ENCODE measurements around the gene BORCS5. TPM values are rescaled to one million over a fixed set of nuclear protein-coding genes. Genes with fewer than 3 reads are reported as not detected.

The BORCS5 gene
- total RNA-seq, 1 donor from 2014 or later, result 13.3 TPM

GRCh38 chr12:12474931-12475795 lies 118.3 kb downstream of the BORCS5 start:
- no peak overlapping the region for H3K4me3 ChIP-seq
- H3K9ac ChIP-seq, result no peak overlapping the region
- no peaks in the 10 kb centered on the region for H3K4me1 Mint-ChIP-seq
- H3K27ac Mint-ChIP-seq, result no peak overlapping the region
- no peaks in the 10 kb centered on the region for H4K20me1 ChIP-seq (ENCODE audit: low read depth)
- H3K9me3 Mint-ChIP-seq, result peaks cover 8% of the 10 kb centered on the region
- no peak overlapping the region for H3K27ac ChIP-seq
- no peaks in the 10 kb centered on the region for H3K4me1 ChIP-seq
- no peaks in the 10 kb centered on the region for H3K36me3 ChIP-seq
- DNase-seq (ENCODE audit: low spot score), result no peak
- no peak overlapping the region for H2AFZ ChIP-seq (replicated peaks)
- no peaks in the 10 kb centered on the region for H3K79me2 ChIP-seq (ENCODE audit: low read depth)
- no peaks in the 10 kb centered on the region for H3K27me3 ChIP-seq
- H3F3A ChIP-seq (ENCODE audit: low read depth), result no peaks in the 10 kb centered on the region
- no peak overlapping the region for H3K4me3 Mint-ChIP-seq
- peaks cover 47% of the 10 kb centered on the region for H3K36me3 Mint-ChIP-seq
- no peaks in the 10 kb centered on the region for H3K9me3 ChIP-seq (ENCODE audit: low read depth)
- TF ChIP-seq EZH2 (IDR thresholded peaks at IDR 0.05), result no peak
- TF ChIP-seq, protein P1, sequence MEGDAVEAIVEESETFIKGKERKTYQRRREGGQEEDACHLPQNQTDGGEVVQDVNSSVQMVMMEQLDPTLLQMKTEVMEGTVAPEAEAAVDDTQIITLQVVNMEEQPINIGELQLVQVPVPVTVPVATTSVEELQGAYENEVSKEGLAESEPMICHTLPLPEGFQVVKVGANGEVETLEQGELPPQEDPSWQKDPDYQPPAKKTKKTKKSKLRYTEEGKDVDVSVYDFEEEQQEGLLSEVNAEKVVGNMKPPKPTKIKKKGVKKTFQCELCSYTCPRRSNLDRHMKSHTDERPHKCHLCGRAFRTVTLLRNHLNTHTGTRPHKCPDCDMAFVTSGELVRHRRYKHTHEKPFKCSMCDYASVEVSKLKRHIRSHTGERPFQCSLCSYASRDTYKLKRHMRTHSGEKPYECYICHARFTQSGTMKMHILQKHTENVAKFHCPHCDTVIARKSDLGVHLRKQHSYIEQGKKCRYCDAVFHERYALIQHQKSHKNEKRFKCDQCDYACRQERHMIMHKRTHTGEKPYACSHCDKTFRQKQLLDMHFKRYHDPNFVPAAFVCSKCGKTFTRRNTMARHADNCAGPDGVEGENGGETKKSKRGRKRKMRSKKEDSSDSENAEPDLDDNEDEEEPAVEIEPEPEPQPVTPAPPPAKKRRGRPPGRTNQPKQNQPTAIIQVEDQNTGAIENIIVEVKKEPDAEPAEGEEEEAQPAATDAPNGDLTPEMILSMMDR (IDR thresholded peaks at IDR 0.05), result no peak
- no peak for TF ChIP-seq EZH2phosphoT487 (IDR thresholded peaks at IDR 0.05)
- peaks cover 2% of the 10 kb centered on the region for H3K27me3 Mint-ChIP-seq (ENCODE audit: insufficient read depth, low read depth)
- H3K4me2 ChIP-seq, result no peak overlapping the region

DNA sequence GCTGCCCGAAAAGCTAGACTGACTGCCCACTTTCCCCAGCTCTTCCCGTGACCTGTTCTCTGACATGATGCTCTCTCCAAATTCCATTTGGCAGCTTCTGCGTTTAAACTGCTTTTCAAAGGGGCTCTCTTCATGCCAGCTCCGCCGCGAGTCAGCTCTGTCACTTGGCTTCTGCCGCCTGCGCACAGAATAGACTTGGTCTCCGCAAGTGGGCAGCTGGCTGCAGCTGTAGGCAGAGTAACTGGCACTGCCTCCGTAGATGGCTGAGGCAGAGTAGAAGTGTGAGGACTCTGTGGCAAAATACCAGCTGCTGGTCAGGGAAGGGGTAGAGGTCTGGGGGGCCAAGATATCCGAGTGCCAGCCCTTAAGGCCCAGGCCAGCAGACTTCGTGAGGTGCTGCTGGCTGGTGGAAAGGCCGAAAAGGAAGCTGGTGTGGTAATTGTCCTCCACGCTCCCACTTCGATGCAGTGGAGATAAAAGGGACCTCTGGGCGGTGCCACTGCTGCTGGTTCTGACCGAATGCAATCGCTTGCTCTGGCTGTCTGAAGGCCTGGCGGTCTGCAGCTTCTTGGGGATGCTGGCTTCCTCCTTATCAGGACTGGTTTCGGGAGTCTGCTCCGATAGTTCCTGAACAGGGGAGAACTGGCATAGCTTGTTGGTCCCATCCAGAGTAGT lies 120.1 kb downstream of the BORCS5 start:
- H3K27ac Mint-ChIP-seq, result no peak overlapping the region
- Histone ChIP-seq H3K4me1 (no peaks in the 10 kb centered on the region), H3K27me3 (no peaks in the 10 kb centered on the region), H3K9ac (no peak overlapping the region), H3K79me2 (ENCODE audit: low read depth) (no peaks in the 10 kb centered on the region), H4K20me1 (ENCODE audit: low read depth) (no peaks in the 10 kb centered on the region), H3K27ac (no peak overlapping the region), H3F3A (ENCODE audit: low read depth) (peaks cover 3% of the 10 kb centered on the region), H3K9me3 (ENCODE audit: low read depth) (no peaks in the 10 kb centered on the region), H2AFZ (replicated peaks) (no peak overlapping the region), H3K4me2 (no peak overlapping the region), H3K36me3 (no peaks in the 10 kb centered on the region), H3K4me3 (no peak overlapping the region)
- no peak overlapping the region for H3K4me3 Mint-ChIP-seq
- H3K9me3 Mint-ChIP-seq, result no peaks in the 10 kb centered on the region
- TF ChIP-seq EZH2phosphoT487 (IDR thresholded peaks at IDR 0.05), result no peak
- TF ChIP-seq, protein P1 (IDR thresholded peaks at IDR 0.05), result no peak
- no peak for TF ChIP-seq EZH2 (IDR thresholded peaks at IDR 0.05)
- DNase-seq (ENCODE audit: low spot score), result no peak
- H3K27me3 Mint-ChIP-seq (ENCODE audit: insufficient read depth, low read depth), result peaks cover 2% of the 10 kb centered on the region
- H3K4me1 Mint-ChIP-seq, result no peaks in the 10 kb centered on the region
- H3K36me3 Mint-ChIP-seq, result peaks cover 31% of the 10 kb centered on the region

DNA sequence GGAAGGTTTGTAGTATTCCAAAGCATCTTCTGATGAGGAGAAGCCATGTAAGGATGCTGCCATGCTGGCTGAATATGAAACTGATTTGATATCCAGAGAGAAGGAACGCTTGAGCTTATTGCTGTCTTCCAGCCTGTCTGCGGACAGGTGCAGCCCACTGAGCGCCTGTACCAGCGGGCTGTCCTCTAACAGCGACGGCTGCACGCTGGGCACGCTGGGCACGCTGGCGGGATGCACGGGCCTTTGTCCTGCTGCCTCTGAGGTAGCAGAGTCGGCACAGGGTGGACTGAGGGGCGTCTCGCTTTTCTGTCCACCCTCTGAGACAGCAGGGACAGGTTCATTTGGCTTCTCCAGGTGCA lies 120.6 kb downstream of the BORCS5 start:
- no peak overlapping the region for H3K4me2 ChIP-seq
- no peak overlapping the region for H3K4me3 Mint-ChIP-seq
- peaks cover 2% of the 10 kb centered on the region for H3K27me3 Mint-ChIP-seq (ENCODE audit: insufficient read depth, low read depth)
- H3K79me2 ChIP-seq (ENCODE audit: low read depth), result no peaks in the 10 kb centered on the region
- no peak overlapping the region for H3K27ac ChIP-seq
- H3F3A ChIP-seq (ENCODE audit: low read depth), result peaks cover 3% of the 10 kb centered on the region
- no peaks in the 10 kb centered on the region for H4K20me1 ChIP-seq (ENCODE audit: low read depth)
- no peak overlapping the region for H2AFZ ChIP-seq (replicated peaks)
- H3K4me1 ChIP-seq, result no peaks in the 10 kb centered on the region
- no peak overlapping the region for H3K27ac Mint-ChIP-seq
- DNase-seq (ENCODE audit: low spot score), result no peak
- no peaks in the 10 kb centered on the region for H3K9me3 Mint-ChIP-seq
- H3K36me3 ChIP-seq, result no peaks in the 10 kb centered on the region
- no peaks in the 10 kb centered on the region for H3K27me3 ChIP-seq
- no peaks in the 10 kb centered on the region for H3K4me1 Mint-ChIP-seq
- H3K9me3 ChIP-seq (ENCODE audit: low read depth), result no peaks in the 10 kb centered on the region
- no peak overlapping the region for H3K4me3 ChIP-seq
- peaks cover 33% of the 10 kb centered on the region for H3K36me3 Mint-ChIP-seq
- no peak overlapping the region for H3K9ac ChIP-seq
- TF ChIP-seq EZH2 (IDR thresholded peaks at IDR 0.05) (no peak), EZH2phosphoT487 (IDR thresholded peaks at IDR 0.05) (no peak)
- TF ChIP-seq, protein P1 (IDR thresholded peaks at IDR 0.05), result no peak

All from neural progenitor cell (in vitro differentiated cells).